Hematopoietic multipotent progenitor cell (in vitro differentiated cells): ENCODE measurements around the gene C2orf42. TPM values are rescaled to one million over a fixed set of nuclear protein-coding genes. Genes with fewer than 3 reads are reported as not detected.
"Not testable (repeated sequence)": the region's sequence is repeated elsewhere in the genome, so short reads cannot be mapped to it uniquely, and the experiment has no call there.

Experiments used
- DNase-seq, 3 donors: peaks; one replicate each; pipeline ENCODE4 v3.0.0-alpha.2; 2011 to 2015; ENCODE audit warnings: low read depth in 2 of 3, low spot score in 2 of 3
- total RNA-seq: library from RNA; depleted of rRNA; stranded (reverse); fragments of >200 nt; gene quantifications from one replicate; pipeline ENCODE4 v1.2.3, GENCODE V29; 2012

The C2orf42 gene
- 22.6 TPM for total RNA-seq

DNA sequence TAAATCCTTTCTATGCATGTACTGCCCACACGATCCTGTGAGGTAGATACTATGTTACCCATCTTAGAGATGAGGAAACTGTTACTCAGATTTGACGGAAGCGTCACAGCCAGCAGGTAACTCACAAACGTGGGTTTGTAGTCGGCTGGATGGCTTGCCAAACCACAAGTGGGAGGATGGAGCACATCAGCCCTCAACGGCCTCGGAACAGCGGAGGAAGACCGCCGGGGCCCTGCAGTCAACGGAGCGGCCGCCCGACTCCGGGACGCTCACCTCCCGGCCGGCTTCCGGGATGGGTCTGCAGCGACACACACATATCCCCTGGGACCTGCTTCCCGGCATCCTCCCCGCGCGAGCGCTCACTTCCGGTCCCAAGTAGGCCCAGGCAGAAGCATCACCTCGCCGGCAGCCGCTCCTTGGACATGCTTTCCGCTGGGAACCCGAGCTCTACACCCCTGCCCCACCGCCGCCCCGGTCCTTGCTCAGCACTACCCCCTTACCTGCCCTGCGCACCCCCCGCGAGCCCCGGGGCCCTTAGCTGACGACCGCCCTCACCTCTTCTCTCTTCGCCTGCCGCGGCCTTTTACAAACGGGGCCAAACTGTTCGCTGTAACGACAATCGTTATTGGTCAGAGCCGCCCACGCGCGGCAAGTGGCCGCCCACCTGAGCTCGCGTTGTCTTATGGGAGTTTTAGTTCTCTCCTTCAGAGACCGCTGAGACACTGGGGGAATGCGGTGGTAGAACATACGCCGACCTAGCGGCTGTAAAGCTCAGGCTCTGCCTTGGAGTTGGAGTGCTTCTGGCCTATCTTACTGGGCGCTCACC, at the start of gene C2orf42:
Gene C2orf42 (minus strand): TSS at position 602 of the 826 bp plus-strand sequence. CDS start 9,034 bp downstream, outside the sequence.
- DNase-seq = peak; percentile 92 to 98 (median 98)

DNA sequence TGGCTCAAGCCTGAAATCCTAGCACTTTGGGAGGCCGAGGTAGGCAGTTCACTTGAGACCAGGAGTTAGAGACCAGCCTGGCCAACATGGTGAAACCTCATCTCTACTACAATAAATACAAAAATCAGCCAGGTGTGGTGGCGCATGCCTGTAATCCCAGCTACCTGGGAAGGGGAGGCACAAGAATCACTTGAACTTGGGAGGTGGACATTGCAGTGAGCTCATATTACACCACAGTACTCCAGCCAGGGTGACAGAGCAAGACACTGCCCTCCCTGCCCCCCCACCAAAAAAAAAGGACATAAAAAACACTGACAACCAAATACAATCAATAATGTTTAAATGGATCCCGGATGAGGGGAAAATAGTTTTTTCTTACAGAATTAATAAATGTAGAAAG, 49.8 kb upstream of the C2orf42 start:
- no peak for DNase-seq

DNA sequence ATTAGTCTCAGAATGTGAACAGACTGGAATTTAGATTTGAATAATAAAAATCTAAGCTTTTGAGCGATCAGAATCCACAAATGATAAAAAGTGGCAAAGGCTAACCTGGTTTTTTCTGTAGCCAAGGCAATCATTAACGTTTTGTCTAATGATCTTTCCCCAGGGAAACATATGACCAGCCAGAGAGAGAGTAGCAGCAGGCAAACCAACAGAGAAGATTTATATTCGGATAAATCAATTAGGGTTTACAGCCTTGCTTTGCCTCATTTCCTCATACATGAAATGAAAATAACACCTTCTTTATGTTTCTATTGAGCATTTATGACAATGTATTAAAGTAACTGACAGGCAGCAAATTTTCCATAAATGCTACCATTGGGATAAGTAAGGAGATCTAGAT, 43.1 kb upstream of the C2orf42 start:
- DNase-seq = no peak

DNA sequence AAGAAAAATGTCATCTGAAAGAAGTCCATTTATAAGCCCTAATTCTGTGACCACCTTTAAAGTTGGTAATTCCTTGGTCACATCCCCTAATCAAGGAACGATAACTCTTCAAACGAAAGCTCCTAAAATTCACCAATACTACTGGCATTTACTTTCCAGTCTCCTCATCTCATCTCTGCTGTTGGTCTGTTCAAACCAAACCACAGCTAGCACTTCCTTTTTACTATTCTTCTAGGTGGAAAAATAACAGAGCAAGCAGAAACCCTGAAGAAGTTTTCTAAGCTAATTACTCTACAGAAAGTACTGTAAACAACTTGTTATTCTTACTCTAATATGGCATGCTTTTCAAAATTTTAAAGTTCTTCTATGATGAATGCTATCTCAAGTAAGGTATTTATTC, 36.0 kb upstream of the C2orf42 start:
- DNase-seq = peak in 1 of 3 donors; percentile 6

DNA sequence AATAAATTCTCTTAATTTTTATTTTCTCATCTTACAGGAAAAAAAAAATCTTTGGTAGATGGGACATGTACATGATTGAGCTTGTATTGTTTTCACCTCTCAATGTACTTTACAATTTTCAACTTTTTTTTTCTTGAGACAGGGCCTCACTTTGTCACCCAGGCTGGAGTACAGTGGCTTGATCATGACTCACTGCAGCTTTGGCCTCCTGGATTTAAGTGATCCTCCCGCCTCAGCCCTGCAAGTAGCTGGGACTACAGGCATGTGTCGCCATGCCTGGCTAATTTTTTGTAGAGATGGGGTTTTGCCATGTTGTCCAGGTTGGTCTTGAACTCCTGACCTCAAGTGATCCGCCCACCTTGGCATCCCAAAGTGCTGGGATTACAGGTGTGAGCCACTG, 32.5 kb upstream of the C2orf42 start:
- not testable (repeated sequence) for DNase-seq

DNA sequence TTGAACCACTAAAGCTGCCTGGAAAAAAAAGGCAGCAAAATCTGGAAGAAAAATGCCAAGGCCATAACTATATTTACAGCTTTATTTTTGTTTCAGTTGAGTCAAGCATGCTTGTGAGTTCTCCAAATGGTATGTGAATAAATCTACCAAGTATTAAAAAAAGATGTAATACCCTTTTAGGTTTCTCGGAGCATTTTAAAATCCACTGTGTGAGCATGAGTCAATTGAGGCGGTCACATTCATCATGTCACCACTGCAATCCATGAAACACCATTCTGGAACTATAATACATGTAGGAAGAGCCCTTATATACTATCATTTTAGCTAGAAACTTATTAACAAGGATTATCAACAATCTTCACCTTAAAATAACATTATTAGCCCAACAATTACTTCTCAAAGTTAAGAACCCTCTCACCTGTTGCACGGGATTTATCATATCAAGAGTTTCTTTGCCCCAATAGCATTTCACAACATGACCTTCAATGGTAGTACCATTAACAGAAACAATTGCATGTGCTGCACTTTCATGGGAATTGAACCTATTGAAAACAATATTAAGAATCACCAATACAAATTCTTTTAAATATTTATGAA, 24.2 kb upstream of the C2orf42 start:
- DNase-seq = no peak

DNA sequence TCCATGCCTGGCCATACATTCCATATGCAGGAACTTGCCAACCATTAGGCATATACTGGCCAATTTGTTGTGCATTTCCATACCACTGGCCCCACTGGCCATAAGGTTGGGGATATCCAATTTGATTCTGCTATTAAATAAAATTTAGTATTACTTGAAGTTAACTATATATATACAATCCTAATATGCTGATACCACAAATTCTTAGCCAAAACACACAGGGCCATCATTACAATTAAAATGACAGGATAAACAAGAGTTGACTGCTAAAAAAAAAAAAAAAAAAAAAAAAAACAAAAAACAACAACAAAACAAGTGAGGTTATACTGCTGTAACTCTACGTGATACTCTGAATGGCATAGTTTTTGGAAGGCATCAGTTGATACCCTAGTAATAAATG, 23.5 kb upstream of the C2orf42 start:
- no peak for DNase-seq

DNA sequence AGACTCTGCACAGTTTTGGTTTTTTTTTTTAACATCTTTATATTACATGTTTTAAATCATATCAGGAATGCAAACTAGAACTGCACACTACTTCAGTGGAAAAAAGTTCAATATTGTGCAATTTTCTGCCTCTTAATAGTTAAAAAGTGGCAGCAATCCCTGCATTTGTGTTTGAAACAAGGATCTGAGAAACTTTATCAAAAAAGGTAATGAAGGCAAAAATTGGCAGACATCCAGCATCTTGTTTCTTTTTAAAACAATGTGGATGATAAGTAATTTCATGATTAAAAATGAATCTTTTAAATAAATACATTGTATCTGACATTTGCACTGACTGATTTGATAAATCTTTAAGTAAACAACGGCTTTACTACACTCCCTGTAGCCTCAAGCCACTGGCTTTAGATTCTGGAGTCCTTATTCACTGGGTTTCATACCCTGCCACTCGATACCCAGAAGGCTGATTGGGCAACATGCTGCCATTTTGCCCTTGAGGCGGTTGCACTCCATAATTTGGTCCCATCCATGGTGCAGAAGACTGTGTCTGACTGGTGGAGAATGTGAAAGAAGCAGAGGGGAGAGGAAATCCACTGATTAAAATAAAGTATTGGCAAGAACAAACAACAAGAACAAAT, 21.6 kb upstream of the C2orf42 start:
- DNase-seq = no peak

DNA sequence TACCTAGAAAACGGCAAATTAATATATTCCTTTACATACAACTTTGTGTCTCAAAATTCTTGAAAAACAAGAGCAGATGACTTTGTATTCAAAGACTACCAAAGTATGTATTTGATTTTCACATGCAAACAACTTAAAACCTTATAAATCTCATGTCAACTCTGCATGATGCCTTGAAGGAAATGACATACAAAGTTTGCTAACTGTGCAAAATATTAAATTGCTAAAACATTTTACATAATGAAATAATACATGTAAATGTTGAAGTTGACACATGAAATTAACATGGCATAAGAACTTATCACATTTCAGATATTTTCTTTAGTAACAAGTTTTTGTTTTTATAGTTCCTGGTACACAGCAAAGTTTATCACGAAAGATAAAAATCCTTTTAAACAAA, 20.8 kb upstream of the C2orf42 start:
- no peak for DNase-seq

DNA sequence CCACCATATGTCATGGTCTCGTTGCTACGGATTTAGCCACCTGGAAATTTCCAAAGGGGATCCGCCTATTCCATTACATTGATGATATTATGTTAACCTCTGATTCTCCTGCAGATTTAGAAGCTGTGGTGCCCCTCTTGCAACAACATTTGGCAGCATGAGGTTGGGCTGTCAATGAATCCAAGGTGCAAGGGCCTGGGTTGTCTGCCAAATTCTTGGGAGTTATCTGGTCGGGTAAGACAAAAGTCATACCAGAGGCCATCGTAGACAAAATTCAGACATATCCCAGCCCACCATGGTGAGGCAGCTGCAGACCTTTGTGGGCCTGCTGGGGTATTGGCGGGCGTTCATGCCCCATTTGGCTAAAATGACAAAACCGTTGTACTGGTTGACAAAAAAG, 13.6 kb upstream of the C2orf42 start:
- DNase-seq = no peak

DNA sequence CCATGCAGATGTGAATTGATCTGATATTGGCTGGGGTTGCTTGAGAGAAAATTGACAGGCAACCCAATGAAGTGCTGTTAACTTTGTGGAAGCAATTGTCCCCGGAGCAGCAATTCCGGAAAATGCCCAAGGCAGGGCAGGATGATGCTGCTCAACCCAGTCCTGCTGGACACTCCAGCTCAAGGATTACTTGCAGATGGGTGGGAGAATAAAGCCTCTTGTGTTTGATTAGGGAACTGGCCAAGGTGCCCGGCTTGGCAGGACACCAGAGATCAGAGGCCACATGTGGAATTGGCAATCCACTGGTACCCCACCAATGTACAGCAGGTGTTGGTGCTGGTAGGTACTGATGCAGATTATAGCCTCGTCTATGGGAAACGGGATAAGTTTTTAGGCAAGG, 12.3 kb upstream of the C2orf42 start:
- no peak for DNase-seq

DNA sequence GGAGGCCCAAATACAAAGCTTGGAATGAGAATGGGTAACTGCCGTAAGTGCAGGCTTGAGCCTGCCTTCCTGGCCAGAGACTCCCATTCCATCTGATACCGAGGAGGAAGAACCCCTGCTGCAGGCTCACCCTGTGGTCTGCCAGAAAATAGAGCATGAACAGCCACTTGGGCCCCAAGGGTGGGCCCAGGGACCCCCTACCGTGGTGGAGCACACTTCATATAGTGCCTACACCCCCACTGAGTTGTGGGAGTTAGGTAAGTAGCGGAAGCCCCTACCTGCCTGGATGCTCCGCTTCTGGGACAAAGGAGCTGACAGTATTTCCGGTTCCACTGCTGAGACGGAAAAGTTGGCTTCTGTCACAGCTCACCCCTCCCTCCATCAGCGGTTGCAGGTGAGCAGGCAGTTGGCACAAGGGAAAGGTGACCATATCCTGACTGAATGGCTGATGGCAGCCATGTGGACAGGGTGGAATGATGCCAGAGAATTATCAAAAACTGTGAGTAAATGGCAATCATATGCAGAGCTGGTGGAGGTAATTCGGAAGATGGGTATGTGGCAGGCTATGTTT, 11.5 kb upstream of the C2orf42 start:
- no peak for DNase-seq

DNA sequence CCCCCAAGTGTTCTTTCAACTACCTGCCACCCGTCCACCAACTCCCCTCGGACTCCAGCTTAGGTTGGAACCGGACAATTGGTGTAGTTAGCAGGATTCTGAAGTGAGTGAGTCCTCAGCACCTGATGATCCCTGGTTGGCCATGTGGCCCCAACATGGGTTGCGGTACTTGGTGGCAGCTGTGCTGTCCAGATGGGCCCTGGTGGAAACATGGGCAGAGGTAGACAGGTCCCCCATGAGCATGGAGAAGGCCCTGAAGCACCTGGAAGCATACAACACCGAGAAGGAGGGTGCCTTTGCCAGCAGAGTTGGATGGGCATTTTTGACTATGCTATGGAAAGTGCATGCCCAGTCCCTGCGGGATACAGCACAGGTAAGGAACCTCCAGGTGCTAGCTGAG, 11.0 kb upstream of the C2orf42 start:
- DNase-seq = no peak

DNA sequence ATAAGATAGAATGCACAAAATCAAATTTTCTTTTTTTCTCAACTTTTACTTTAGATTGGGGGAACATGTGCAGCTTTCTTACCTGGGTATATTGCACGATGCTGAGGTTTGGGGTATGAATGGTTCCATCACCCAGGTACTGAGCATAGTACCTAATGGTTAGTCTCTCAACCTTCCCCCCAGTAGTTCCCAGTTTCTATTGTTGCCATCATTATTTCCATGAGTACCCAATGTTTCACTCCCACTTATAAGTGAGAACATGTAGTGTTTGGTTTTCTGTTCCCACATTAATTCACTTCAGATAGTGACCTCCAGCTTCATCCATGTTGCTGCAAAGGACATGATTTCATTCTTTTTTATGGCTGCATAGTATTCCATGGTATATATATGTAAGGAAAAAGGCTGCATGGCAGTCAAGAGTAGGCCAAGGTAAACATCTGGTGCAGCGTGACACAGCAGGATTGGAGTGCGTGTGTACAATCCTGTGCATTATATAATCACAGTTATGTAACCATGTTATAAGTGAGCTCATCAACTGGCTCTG, 10.5 kb upstream of the C2orf42 start:
- DNase-seq = no peak

DNA sequence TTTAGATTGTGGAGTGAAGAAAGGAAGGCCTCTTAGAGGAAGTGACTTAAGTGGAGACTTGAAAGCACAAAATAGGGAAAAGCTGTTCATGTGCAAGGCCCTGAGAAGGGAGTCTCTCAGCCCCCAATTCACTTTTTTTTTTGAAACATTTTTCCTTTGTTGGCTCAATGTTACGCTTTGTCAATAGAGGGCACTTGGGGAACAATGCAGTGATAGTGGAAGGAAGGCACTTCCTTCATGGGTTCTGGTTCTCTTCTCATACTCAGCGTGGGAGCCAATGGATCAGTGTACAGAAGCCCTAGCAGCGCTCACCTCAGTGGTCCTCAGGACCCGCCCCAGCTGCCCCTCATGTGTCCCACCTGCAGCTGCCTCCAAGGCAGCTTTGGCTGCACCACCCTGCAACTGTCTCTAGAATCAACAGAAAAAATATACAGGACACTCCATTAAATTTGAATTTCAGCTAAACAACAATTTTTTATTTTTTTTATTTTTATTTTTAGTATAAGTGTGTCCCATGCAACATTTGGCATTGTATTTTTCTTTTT, 8.6 kb upstream of the C2orf42 start:
- no peak for DNase-seq

DNA sequence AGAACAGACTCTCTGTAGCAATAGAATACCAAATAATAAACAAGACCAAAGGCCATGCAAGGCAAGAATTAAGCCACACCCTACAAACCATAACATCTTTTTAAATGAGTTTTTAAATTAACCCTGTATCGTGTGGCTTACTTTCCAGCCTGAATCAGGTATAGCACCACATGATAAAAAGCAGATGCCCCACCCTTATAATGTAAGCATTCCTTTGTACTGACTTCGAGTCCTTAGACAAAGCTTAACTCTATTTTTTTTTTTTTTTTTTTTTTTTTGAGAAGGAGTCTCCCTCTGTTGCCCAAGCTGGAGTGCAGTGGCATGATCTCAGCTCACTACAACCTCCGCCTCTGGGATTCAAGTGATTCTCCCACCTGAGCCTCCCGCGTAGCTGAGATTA, 1.7 kb upstream of the C2orf42 start:
- DNase-seq = no peak

DNA sequence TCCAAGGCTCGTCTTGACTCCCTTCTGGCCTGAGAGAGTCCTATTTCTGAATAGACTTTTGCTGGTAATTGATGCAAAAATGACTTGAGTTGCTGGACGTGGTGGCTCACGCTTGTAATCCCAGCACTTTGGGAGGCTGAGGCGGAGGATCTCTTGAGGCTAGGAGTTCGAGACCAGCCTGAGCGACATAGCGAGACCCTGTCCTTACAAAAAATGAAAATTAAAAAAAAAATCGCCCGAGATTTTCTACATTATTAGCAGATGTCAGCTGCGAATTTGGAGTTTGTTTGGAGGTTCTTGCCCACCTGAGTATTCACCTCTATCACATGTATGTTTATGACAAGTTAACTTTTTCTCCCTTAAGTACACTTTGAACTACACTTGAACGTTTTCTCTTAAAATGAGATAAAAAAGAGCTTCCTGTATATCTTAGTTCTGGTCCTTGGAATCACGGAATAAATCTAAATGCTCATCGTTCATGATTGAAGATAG, 471 bp upstream of the C2orf42 start:
- no peak for DNase-seq

DNA sequence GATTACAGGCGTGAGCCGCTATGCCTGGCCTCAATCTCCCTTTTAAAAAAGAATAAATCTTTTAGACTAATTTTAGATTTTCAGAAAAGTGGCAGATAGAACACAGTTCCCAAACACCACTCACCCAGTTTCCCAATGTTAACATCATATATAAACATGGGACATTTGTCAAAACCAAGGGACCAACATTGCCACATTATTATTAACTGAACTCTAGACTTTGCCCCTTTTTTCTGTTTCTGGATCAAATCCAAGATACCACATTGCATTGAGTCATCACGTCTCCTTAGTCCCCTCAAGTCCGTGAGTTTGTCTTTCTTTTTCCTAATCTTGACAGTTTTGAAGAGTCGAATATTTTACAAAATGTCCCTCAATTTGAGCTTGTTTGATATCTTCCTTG, 2.4 kb downstream of the C2orf42 start:
- peak in 1 of 3 donors; percentile 5 for DNase-seq

DNA sequence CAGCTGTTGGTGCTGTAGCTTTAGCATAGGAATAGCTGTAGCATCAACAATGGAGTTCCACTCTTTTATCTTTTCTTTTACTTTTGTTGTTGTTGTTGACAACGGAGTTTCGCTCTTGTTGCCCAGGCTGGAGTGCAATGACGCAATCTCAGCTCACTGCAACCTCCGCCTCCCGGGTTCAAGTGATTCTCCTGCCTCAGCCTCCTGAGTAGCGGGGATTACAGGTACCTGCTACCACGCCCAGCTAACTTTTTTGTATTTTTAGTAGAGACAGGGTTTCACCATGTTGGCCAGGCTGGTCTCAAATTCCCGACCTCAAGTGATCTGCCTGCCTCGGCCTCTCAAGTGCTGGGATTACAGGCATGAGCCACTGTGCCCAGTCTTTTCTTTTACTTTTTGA, 3.6 kb downstream of the C2orf42 start:
- not testable (repeated sequence) for DNase-seq

DNA sequence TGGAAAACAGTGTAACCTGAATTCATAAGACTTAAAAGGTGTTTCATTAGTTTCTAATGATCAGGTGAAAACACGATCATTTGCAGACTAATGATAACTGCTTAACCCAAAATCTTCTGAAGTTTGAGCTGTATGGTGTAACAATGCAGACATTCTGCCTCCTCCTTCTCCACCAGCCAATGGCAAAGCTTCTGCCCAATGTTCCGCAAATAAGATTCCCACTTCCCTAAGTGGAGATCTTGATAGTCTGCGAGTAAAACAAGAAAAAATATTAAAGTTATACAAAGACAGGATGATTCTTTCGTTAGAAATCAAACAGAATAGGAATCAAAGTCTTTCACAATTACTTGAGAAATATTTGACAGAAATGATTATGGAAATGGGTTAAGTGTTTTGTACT, 8.1 kb downstream of the C2orf42 start:
- no peak for DNase-seq
